HG02759 (cell line): Measurements from ENCODE around the gene RIBC2.

Experiments used
- ATAC-seq: cut with Tn5 transposase; IDR thresholded peaks from one replicate; pipeline ENCODE4 v1.9.1; 2021; ENCODE audit warnings: mild to moderate bottlenecking, moderate library complexity; ENCODE audit not compliant: unreplicated experiment

The RIBC2 gene

GRCh38 chr22:45470871-45471270 lies 57.4 kb downstream of the RIBC2 start:
- ATAC-seq, result no peak

- ATAC-seq, result no peak
These were observed 58.9 kb downstream of the RIBC2 start for GRCh38 chr22:45472426-45472825.

- ATAC-seq, result no peak
These were observed 60.2 kb downstream of the RIBC2 start for GRCh38 chr22:45473626-45474237.

- no peak for ATAC-seq
These were observed 61.7 kb downstream of the RIBC2 start for GRCh38 chr22:45475063-45475747.

- ATAC-seq, result no peak
These were observed 62.5 kb downstream of the RIBC2 start for GRCh38 chr22:45475851-45476514.

GRCh38 chr22:45476814-45477213 lies 63.3 kb downstream of the RIBC2 start:
- ATAC-seq, result no peak

- no peak for ATAC-seq
These were observed 64.0 kb downstream of the RIBC2 start for GRCh38 chr22:45477366-45478107.

GRCh38 chr22:45478108-45478771 lies 64.7 kb downstream of the RIBC2 start:
- no peak for ATAC-seq

GRCh38 chr22:45480717-45481116 lies 67.2 kb downstream of the RIBC2 start:
- no peak for ATAC-seq

GRCh38 chr22:45481661-45482060 lies 68.2 kb downstream of the RIBC2 start:
- ATAC-seq, result no peak
